ENCODE results near the gene VIM. TPM values are rescaled to one million over a fixed set of nuclear protein-coding genes. Genes with fewer than 3 reads are reported as not detected.

Gene VIM
- total and polyA plus RNA-seq, 10 of the 15 experiments (the other 5 are each of a cell fraction or from before 2014, with no cell fraction given), result 44.2 to 287 (median 188) TPM

DNA sequence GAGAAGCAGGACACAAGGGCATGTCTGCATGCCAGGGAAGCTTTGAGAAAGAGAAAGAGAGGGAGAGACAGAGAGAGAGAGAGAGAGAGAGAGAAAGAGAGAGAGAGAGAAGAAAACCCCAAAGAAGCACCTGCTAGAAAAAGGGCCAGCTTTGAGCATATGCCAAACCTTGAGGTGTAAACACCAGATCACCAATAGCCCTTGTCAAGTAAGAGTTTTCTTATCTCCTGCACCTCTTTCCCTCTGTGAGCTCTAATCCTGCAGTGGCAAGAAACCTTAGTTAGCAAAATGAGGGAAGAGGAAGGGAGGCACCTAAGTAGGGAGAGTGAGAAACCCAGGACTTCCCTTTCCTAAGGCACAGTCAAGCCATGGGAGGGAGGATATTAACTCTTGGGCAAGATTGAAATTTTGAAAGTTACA, 15.2 kb upstream of the VIM start:
- RAD21 ChIA-PET (ENCODE audit: unreplicated experiment), result no interaction called here
- no peaks in the 10 kb centered on the region for H3K9me3 ChIP-seq (replicated peaks; ENCODE audit: control insufficient read depth, insufficient read depth, low read length)
- intact Hi-C loops (cut with micrococcal nuclease; ENCODE audit: unreplicated experiment), result no loop called here
- no peaks in the 10 kb centered on the region for H4K20me1 ChIP-seq (ENCODE audit: control insufficient read depth, insufficient read depth)
- CTCF ChIA-PET, result no interaction called here
- peaks cover 14% of the 10 kb centered on the region for H3K4me1 ChIP-seq (ENCODE audit: control insufficient read depth, insufficient read depth, low read length)
- no peak overlapping the region for H2AFZ ChIP-seq (ENCODE audit: control insufficient read depth, low read depth, low read length)
- no TSS peak for BruUV-seq (replicated peaks)
- no peak for DNase-seq (ENCODE audit: low read depth, low spot score)
- no peak overlapping the region for H3K9ac ChIP-seq (ENCODE audit: control insufficient read depth, insufficient read depth, low read length)
- no peaks in the 10 kb centered on the region for H3K79me2 ChIP-seq (ENCODE audit: control insufficient read depth, insufficient read depth, low read length)
- no peaks in the 10 kb centered on the region; a peak in 1 of 4 replicates for H3K27me3 ChIP-seq (replicated peaks in 1 of 2; ENCODE audit: control insufficient read depth in 2 of 2, insufficient read depth in 2 of 2, low read length in 1 of 2)
- in situ Hi-C loops (cut with MboI), result loop anchor here (25.0 kb wide), 1 partner anchor 1449 kb away; the partner anchor contains the start of genes ARL5B and NSUN6
- no peak for ATAC-seq
- H3K36me3 ChIP-seq (ENCODE audit: control insufficient read depth in 2 of 2, insufficient read depth in 2 of 2, low read length in 1 of 2), result no peaks in the 10 kb centered on the region
- H3K4me2 ChIP-seq (ENCODE audit: control insufficient read depth, insufficient read depth), result no peak overlapping the region
- H3K4me3 ChIP-seq, result no peak overlapping the region
- POLR2A ChIA-PET, result no interaction called here
- SMC1A ChIA-PET (ENCODE audit: uncharacterized antibody, unreplicated experiment), result interaction anchor here (1.0 to 2.0 kb wide), 3 partner anchors 9 to 416 kb away, joined by 3 to 7 read pairs (median 4); no protein-coding TSS in a partner anchor
- no peak for FAIRE-seq
- H3K27ac ChIP-seq (ENCODE audit: control insufficient read depth, insufficient read depth), result no peak overlapping the region
- TF ChIP-seq, protein P1, sequence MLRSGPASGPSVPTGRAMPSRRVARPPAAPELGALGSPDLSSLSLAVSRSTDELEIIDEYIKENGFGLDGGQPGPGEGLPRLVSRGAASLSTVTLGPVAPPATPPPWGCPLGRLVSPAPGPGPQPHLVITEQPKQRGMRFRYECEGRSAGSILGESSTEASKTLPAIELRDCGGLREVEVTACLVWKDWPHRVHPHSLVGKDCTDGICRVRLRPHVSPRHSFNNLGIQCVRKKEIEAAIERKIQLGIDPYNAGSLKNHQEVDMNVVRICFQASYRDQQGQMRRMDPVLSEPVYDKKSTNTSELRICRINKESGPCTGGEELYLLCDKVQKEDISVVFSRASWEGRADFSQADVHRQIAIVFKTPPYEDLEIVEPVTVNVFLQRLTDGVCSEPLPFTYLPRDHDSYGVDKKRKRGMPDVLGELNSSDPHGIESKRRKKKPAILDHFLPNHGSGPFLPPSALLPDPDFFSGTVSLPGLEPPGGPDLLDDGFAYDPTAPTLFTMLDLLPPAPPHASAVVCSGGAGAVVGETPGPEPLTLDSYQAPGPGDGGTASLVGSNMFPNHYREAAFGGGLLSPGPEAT (IDR thresholded peaks at IDR 0.05; ENCODE audit: low read depth), result no peak
- TF ChIP-seq, protein P2, sequence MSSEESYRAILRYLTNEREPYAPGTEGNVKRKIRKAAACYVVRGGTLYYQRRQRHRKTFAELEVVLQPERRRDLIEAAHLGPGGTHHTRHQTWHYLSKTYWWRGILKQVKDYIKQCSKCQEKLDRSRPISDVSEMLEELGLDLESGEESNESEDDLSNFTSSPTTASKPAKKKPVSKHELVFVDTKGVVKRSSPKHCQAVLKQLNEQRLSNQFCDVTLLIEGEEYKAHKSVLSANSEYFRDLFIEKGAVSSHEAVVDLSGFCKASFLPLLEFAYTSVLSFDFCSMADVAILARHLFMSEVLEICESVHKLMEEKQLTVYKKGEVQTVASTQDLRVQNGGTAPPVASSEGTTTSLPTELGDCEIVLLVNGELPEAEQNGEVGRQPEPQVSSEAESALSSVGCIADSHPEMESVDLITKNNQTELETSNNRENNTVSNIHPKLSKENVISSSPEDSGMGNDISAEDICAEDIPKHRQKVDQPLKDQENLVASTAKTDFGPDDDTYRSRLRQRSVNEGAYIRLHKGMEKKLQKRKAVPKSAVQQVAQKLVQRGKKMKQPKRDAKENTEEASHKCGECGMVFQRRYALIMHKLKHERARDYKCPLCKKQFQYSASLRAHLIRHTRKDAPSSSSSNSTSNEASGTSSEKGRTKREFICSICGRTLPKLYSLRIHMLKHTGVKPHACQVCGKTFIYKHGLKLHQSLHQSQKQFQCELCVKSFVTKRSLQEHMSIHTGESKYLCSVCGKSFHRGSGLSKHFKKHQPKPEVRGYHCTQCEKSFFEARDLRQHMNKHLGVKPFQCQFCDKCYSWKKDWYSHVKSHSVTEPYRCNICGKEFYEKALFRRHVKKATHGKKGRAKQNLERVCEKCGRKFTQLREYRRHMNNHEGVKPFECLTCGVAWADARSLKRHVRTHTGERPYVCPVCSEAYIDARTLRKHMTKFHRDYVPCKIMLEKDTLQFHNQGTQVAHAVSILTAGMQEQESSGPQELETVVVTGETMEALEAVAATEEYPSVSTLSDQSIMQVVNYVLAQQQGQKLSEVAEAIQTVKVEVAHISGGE (CRISPR knock-in tag; IDR thresholded peaks at IDR 0.05), result no peak
- TF ChIP-seq BCL11A (IDR thresholded peaks at IDR 0.05; ENCODE audit: low read depth, low read length), result no peak
- no peak for TF ChIP-seq PAX8 (IDR thresholded peaks at IDR 0.05)
- TF ChIP-seq GABPA (IDR thresholded peaks at IDR 0.05; ENCODE audit: low read depth), result no peak
- TF ChIP-seq ZNF687 (IDR thresholded peaks at IDR 0.05), result no peak
- no peak for TF ChIP-seq MTA2 (IDR thresholded peaks at IDR 0.05; ENCODE audit: low read depth)
- TF ChIP-seq NRF1 (conservative IDR thresholded peaks at IDR 0.05; ENCODE audit: low read depth, low read length), result no peak
- TF ChIP-seq KDM1A (IDR thresholded peaks at IDR 0.05; ENCODE audit: borderline replicate concordance), result no peak
- no peak for TF ChIP-seq TBL1XR1 (IDR thresholded peaks at IDR 0.05; ENCODE audit: low read depth, low read length)
- TF ChIP-seq ZZZ3 (IDR thresholded peaks at IDR 0.05; ENCODE audit: control insufficient read depth, insufficient read length, low read depth), result no peak
- no peak for TF ChIP-seq IKZF2 (IDR thresholded peaks at IDR 0.05)
- no peak for TF ChIP-seq POU2F2 (IDR thresholded peaks at IDR 0.05; ENCODE audit: borderline replicate concordance, low read depth, low read length)
- no peak for TF ChIP-seq E4F1 (IDR thresholded peaks at IDR 0.05; ENCODE audit: borderline replicate concordance, partially characterized antibody)
